ACC112 (cell line): ENCODE measurements around the gene KAT5.
"Not testable (repeated sequence)": the region's sequence is repeated elsewhere in the genome, so short reads cannot be mapped to it uniquely, and the experiment has no call there.

ENCODE experiments used
- H2AFZ ChIP-seq: fragments of 200-600 bp; sonication (generic); one replicate; pipeline ENCODE4 v1.6.0; 2017; ENCODE audit warnings: antibody characterized with exemption, low read length; ENCODE audit not compliant: unreplicated experiment
- H3K27ac ChIP-seq: fragments of 200-600 bp; sonication (generic); 2 replicates; pipeline ENCODE4 v1.5.1; 2014; ENCODE audit warnings: low read depth, mild to moderate bottlenecking, antibody characterized with exemption, low read length, moderate library complexity
- H3K27me3 ChIP-seq: fragments of 200-600 bp; sonication (generic); 2 replicates; pipeline ENCODE4 v1.6.1; 2014; ENCODE audit warnings: mild to moderate bottlenecking, antibody characterized with exemption, low read length, moderate library complexity, mixed read lengths; ENCODE audit not compliant: insufficient read depth
- H3K36me3 ChIP-seq: fragments of 200-600 bp; sonication (generic); 2 replicates; pipeline ENCODE4 v1.6.1; 2016; ENCODE audit warnings: mild to moderate bottlenecking, antibody characterized with exemption, low read length, moderate library complexity, mixed read lengths; ENCODE audit not compliant: insufficient read depth
- H3K4me1 ChIP-seq: fragments of 200-600 bp; sonication (generic); one replicate; pipeline ENCODE4 v1.6.1; 2016; ENCODE audit warnings: low read length, mixed read lengths; ENCODE audit not compliant: insufficient read depth, unreplicated experiment, control insufficient read depth
- H3K4me3 ChIP-seq: fragments of 200-600 bp; sonication (generic); 2 replicates; pipeline ENCODE4 v1.5.1; 2014; ENCODE audit warnings: mild to moderate bottlenecking, low read depth, low read length
- H3K79me2 ChIP-seq: fragments of 200-600 bp; sonication (generic); one replicate; pipeline ENCODE4 v1.6.0; 2016; ENCODE audit warnings: low read length; ENCODE audit not compliant: control insufficient read depth, unreplicated experiment, insufficient read depth

The KAT5 gene

DNA sequence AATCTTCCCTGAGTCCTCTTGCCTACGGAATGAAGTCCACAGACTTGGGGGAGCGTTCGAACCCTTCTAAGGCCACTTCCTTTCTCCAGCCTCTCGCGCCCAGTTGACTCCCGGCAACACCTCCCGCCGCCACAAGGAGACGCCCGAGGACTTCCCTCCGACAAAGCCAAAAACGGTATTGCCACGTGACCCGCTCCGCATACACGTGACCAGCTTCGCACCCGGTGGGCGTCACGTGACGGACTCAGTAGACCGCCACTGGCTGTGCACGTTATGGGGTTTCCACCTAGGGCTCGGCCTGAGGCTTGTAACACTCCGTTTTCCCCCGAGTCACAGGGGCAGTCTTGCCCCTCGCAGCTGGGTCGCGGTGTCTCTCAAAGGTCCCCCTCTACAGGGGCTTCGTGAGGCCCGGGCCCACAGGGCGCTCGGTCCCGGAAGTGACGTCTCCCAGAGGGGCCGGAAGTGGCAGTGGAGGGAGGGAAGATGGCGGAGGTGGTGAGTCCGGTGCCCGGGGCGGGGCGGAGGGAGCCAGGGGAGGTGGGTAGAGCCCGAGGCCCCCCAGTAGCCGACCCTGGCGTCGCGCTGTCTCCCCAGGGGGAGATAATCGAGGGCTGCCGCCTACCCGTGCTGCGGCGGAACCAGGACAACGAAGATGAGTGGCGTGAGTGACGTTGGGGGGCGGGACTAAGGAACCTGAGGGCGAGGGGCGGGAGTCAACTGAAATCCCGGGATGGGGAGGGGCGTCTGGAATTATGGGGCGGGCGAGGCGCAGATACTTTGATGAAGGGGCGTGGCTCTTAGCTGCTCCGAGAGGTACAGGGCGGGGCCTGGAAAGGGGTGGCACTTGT is at the start of gene KAT5:
Gene KAT5 (plus strand): TSS at position 468 of the 848 bp plus-strand sequence. CDS start 16 bp downstream, at position 484.
- Histone ChIP-seq H3K79me2 (peaks cover 15% of the 10 kb centered on the region), H3K4me1 (peaks cover 18% of the 10 kb centered on the region), H3K4me3 (peak within 1 kb of the TSS; percentile 82), H3K36me3 (peaks cover 21% of the 10 kb centered on the region), H3K27me3 (no peaks in the 10 kb centered on the region), H2AFZ (peak within 1 kb of the TSS; percentile 82), H3K27ac (peak within 1 kb of the TSS; percentile 95)

DNA sequence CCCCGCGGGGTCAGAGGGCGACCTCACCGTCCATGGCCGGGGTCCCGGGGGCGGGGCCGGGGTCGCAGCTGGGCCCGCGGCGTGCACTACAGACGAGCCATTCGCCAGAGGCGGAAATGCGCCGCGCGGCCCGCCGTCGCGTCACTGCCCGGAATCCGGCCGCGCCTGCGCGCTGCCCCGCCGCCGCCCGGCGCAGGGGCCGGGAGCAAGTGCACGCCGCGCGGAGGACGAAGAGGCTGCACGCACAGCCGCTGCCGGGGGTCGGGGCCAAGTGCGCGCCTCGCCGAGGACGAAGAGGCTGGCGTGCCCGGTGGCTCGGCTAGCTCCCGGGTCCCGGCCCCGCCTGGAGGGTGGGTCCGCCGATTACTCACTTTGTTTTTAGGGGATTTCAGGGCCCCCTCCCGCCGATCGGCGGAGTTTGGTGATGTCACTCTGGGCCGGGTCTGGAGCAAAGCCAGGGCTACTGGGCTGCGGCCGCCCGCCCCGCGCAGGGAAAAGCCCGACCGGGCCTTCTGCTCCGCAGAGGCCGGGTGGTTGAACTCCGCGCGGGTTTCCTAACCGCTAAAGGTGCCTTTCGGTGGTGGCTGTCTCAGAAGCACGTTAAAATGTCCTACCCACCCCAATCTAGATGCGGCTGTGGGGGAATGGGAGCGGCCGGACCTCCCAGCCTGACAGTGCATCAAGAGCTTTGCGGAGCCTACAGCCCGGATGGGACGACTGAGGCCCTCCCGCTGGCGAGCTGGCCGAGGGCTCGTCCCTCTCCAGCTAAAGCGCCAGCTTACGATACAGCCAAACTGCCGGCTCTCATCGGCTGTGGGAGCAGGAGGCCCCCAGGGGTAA is 49.0 kb upstream of the KAT5 start, which contains the start of gene RELA:
Gene RELA (minus strand): TSS at position 118 of the 840 bp plus-strand sequence. CDS start 84 bp downstream, at position 34.
- Histone ChIP-seq H3K4me1 (peaks cover 6% of the 10 kb centered on the region), H3K4me3 (peak within 1 kb of the TSS; percentile 95), H3K27ac (peak within 1 kb of the TSS; percentile 96), H3K79me2 (peaks cover 25% of the 10 kb centered on the region), H3K27me3 (no peaks in the 10 kb centered on the region), H3K36me3 (peaks cover 15% of the 10 kb centered on the region; the same call in 1 of the 2 replicates), H2AFZ (peak within 1 kb of the TSS; percentile 60)

DNA sequence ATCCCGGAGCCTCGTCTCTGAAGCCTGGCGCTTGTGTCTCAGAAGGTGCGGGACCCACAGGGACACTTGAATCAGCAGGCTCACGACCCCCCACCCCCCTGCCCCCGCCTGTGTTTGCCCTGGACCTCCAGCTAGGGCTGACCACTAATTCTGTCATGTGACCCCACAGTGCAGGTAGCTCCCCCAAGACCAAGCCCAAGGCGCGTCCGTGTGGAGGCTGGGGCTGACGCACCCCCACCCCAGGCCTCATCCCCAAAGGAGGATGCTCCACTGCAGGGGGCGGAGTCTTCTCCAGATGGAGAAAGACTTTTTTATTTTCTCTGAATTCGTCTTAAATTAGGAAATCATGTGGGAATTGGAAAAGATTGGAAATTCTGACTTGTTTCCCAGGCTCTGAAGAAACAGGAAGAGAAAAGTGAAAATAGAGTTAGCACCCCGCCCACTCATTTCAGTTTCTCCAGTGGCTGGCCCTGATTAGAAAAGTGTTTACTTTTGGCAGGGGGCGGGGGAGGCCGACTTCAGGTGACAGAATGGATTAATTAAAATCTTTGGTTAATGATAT is 48.3 kb upstream of the KAT5 start:
- H3K4me3 ChIP-seq: peak overlapping the region; percentile 95
- H3K27me3 ChIP-seq: no peaks in the 10 kb centered on the region
- H3K4me1 ChIP-seq: peaks cover 6% of the 10 kb centered on the region
- H3K36me3 ChIP-seq: peaks cover 12% of the 10 kb centered on the region; the same call in 1 of the 2 replicates
- H2AFZ ChIP-seq: peak overlapping the region; percentile 60
- peak overlapping the region; percentile 96 for H3K27ac ChIP-seq
- H3K79me2 ChIP-seq: peaks cover 25% of the 10 kb centered on the region

DNA sequence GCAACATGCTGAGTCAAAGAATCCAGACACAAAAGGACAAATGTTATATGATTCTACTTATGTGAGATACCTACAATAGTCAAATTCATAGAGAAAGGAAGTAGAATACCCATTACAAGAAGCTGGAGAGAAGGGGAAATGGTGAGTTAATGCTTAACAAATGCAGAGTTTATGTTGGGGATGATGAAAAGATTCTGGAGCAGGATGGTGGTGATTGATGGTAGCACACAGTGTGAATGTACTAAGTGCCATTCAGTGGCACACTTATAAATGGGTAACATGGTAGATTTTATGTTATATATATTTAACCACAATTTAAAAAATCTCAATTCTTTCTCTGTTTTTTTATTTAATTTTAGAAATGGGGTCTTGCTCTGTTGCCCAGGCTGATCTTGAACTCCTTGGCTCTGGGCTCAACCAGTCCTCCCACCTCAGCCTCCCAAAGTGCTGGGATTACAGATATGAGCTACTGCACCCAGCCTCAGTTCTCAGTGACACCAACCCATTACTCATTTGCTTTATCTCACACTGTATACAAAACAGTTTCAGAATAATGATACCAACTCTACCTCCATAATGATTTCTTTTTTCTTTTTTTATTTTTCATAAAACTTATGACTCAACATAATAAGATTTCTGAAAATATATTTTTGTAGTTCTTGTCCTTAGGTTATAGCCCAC is 39.7 kb upstream of the KAT5 start:
- no peaks in the 10 kb centered on the region for H3K4me1 ChIP-seq
- no peak overlapping the region for H2AFZ ChIP-seq
- H3K36me3 ChIP-seq: no peaks in the 10 kb centered on the region
- H3K79me2 ChIP-seq: no peaks in the 10 kb centered on the region
- no peak overlapping the region for H3K27ac ChIP-seq
- no peaks in the 10 kb centered on the region for H3K27me3 ChIP-seq
- no peak overlapping the region for H3K4me3 ChIP-seq

DNA sequence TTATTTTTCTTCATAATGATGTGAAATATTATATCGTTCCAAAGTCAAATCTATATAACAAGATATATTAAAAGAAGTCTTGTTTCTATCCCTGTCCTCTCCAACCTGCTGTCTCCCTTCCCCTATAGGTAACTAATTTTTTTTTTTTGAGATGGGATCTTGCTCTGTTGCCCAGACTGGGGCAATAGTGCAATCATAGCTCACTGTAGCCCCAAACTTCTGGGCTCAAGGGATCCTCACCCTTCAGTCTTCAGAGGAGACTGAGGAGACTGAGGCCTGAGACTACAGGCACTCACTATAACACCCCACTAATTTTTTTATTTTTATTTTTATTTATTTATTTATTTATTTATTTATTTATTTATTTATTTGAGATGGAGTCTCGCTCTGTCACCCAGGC is 39.1 kb upstream of the KAT5 start:
- Histone ChIP-seq H2AFZ (no peak overlapping the region), H3K36me3 (no peaks in the 10 kb centered on the region), H3K4me3 (no peak overlapping the region), H3K4me1 (no peaks in the 10 kb centered on the region), H3K79me2 (no peaks in the 10 kb centered on the region), H3K27me3 (no peaks in the 10 kb centered on the region), H3K27ac (no peak overlapping the region)

DNA sequence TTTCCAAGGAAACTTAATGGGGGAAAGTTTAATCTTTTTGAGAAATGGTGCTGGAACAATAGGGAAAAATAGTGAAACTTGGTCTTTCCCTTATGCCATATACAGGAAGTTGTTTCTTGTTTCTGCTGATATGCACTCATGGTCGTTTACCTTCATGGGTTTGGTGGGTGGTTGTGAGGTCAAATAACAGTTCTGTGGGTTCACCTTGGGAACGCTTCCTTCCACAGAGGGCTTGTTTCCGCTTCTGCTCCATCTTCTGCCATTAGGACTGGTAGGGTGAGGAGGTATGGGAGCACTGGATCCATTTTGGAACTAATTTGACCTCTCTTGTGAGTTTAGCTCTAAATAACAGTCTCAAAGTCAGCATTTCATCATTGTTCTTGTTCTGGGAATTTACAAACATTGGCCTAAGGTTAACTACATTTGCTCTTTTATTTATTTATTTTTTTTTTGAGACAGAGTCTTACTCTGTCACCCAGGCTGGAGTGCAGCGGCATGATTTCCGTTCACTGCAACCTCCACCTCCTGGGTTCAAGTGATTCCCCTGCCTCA is 31.8 kb upstream of the KAT5 start:
- Histone ChIP-seq H3K79me2 (no peaks in the 10 kb centered on the region), H2AFZ (no peak overlapping the region), H3K4me3 (no peak overlapping the region), H3K36me3 (no peaks in the 10 kb centered on the region), H3K27me3 (peaks cover 15% of the 10 kb centered on the region), H3K4me1 (no peaks in the 10 kb centered on the region), H3K27ac (no peak overlapping the region)

DNA sequence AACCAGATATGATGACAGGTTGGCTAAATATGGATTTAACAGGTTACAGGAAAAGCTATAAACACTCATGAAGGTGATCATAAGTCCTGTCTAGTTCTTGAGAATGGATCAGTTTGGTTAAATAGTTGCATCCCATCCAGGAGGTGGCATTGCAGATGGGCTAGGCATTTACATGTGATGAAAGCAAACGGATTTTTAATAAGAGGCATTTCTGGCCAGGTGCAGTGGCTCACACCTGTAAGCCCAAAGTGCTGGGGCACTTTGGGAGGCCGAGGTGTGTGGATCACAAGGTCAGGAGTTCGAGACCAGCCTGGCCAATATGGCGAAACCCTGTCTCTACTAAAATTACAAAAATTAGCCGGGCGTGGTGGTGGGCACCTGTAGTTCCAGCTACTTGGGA is 28.6 kb upstream of the KAT5 start:
- not testable (repeated sequence) for H3K4me1 ChIP-seq, H3K27ac ChIP-seq, H3K4me3 ChIP-seq, H2AFZ ChIP-seq, H3K79me2 ChIP-seq, H3K36me3 ChIP-seq
- H3K27me3 ChIP-seq: peaks cover 18% of the 10 kb centered on the region

DNA sequence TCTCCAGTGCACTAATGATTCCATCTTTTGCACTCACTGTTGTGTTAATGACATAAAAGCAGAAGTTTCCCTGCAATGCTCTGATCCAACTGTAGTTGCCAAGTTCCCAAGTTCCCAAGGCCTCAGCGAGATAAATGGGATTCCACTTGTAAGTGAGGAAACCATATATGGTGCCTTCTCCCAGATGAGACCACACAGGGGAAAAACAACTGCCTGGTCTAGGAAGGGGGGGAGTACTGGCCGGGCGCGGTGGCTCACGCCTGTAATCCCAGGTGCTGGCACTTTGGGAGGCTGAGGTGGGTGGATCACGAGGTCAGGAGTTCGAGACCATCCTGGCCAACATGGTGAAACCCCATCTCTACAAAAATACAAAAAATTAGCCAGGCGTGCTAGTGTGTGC is 26.1 kb upstream of the KAT5 start:
- Histone ChIP-seq H3K27me3 (peaks cover 18% of the 10 kb centered on the region), H3K36me3 (no peaks in the 10 kb centered on the region), H2AFZ (no peak overlapping the region), H3K4me3 (no peak overlapping the region), H3K27ac (no peak overlapping the region), H3K4me1 (no peaks in the 10 kb centered on the region), H3K79me2 (no peaks in the 10 kb centered on the region)

DNA sequence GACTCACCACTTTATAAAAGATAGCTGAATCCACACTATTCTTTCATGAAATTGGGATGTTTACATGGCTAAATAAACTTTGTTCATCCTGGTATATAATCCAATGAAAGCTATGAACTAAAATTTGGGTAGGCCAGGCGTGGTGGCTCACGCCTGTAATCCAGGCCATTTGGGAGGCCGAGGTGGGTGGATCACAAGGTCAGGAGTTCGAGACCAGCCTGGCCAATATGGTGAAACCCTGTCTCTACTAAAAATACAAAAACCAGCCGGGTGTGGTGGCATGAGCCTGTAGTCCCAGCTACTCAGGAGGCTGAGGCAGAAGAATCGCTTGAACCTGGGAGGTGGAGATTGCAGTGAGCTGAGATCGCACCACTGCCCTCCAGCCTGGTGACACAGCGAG is 20.2 kb upstream of the KAT5 start:
- not testable (repeated sequence) for H3K36me3 ChIP-seq, H3K4me1 ChIP-seq

DNA sequence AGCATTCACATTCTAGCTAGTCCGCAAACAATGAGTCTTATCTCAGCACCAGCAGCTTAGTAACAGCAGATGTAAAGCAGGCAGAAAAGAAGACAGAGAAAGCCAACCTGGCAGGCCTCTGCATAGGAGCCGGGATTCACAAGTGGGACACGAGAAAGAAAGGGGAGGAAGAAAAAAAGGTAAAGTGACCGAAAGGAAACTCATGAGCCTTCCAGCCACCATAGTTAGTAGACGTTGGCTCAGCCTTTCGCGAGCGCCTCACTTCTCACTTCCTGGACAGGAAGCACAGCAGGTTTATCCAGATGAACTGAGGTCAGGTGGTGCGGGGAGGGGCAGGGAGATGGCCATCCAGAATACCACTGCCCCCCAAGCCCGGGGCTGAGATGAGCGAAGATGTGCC is 19.7 kb upstream of the KAT5 start:
- Histone ChIP-seq H3K27me3 (peaks cover 3% of the 10 kb centered on the region; the same call in 1 of the 2 replicates), H2AFZ (no peak overlapping the region), H3K27ac (no peak overlapping the region), H3K79me2 (no peaks in the 10 kb centered on the region), H3K4me3 (no peak overlapping the region), H3K4me1 (no peaks in the 10 kb centered on the region), H3K36me3 (no peaks in the 10 kb centered on the region)

More for the DNA sequence above, 20.2 kb upstream of the KAT5 start:
- not testable (repeated sequence) for H3K4me3 ChIP-seq, H3K27ac ChIP-seq, H3K79me2 ChIP-seq, H2AFZ ChIP-seq, H3K27me3 ChIP-seq
